Hepatic stellate cell (primary cell): ENCODE data around the gene SUCLG1.
A peak's percentile ranks its signal among the peaks of the same experiment; 100 is the strongest.
"Not testable (repeated sequence)": the region's sequence is repeated elsewhere in the genome, so short reads cannot be mapped to it uniquely, and the experiment has no call there.

Experiments
- DNase-seq: peaks from one replicate; pipeline ENCODE4 v3.0.0; 2011; ENCODE audit warnings: low spot score

The SUCLG1 gene

DNA sequence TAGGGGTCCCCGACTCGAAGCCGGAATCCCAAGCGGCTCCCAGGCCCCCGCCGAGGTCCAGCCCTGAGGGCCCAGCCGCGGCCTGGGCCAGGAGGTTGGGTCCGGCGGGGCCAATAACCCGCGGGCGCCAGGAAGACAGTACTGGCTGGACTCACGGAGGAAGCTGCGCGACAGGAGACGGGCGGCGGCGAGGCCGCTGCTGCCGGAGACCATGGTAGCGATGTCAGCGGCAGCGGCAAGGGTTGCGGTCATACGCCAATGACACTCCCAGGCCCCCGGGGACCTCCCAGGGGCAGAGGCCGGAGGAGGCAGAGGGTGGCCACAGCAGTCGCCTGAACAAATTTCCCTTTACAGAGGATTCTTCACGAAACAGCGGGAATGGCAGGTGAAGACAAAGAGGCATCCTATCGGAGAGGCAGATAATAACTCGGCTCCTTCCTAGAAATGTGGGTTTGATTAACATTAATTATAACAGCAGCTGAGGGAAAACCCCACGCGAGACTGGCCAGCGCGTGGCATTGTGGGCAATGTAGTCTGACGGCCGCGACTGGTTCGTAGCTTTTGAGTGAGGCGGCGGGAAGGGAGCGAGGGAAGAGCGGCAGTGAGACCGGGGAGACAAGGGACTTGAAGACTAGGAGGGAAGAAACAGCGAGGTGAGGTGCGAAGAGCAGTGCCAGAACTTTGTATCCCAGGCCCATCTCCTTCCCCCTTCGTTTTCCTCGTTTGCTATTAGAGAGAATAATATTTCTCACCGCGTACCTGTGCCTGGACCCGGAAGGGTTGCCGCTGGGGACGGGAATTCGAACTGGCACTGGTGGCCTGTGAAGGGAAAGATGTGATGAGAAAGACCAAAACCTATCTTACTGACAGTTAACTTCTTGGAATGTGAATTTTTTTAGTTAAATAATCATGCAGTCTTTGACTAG is at the start of gene SUCLG1:
TSS of gene SUCLG1 (minus strand) at position 263 of the 926 bp plus-strand sequence. CDS start at position 252, 11 bp downstream.
- DNase-seq = peak; percentile 82

DNA sequence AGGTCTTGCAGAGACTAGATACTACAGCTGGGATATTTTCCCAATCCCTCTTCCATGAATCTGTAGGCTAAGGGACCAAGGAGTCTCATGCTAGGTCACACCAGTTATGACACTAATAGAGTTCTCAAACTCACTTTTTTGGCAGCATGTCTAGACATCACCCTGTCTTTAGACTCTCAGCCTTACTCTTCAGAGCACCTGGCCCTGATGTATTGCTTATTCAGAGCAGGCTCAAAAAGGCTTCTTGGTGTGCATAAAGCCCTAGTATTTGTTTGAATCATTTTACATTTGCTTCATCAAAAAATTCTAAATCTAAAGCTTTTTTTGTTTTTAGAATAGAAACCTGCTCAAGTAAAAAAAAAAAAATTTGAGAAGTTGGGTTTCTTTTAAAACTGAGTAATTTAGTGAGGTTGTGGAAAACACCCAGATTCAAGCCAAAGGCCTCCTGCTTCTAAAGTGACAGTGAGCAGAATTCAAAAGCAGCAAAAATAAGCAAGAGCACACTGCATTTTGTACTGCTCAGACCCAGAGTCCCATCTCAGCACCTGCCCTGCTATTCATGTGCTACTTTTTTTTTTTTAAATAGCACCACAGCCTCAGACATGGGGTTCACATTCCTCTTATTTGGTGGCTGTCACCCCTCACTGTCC is 39.2 kb upstream of the SUCLG1 start:
- no peak for DNase-seq

DNA sequence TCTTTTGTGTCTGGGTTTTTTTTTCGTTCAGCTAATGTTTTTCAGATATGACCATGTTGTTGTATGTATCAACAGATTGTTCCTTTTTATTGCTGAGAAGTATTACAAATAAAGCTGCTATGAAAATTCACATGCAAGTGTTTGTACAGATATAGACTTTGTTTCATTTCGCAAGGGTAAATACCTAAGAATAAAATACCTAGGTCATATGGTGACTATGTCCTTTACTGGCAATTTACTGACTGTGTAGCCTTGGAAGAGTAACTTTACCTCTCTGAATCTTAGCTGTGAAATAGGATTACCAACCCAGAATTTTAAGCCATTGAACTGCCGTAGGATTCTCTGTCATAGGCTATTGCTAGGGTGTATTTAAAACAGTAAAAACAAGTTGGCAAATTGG is 38.2 kb upstream of the SUCLG1 start:
- DNase-seq = no peak

DNA sequence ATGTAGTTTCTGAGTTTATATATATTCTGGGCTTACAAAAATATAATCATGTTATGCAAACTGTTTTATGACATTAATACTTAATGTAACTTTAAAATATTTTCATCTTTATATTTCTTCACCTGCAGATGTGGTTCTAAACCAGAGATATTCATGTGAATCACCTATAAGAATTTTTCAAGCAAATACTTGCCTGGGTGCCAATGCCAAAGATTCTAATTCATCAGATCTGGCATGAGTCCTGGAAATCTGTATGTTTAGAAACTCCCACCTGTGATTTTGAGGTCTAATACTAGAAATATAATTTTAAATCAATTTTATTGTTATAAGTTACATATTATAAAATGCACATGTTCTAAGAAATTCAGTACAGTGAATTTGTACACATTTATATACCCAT is 37.3 kb upstream of the SUCLG1 start:
- DNase-seq = no peak

DNA sequence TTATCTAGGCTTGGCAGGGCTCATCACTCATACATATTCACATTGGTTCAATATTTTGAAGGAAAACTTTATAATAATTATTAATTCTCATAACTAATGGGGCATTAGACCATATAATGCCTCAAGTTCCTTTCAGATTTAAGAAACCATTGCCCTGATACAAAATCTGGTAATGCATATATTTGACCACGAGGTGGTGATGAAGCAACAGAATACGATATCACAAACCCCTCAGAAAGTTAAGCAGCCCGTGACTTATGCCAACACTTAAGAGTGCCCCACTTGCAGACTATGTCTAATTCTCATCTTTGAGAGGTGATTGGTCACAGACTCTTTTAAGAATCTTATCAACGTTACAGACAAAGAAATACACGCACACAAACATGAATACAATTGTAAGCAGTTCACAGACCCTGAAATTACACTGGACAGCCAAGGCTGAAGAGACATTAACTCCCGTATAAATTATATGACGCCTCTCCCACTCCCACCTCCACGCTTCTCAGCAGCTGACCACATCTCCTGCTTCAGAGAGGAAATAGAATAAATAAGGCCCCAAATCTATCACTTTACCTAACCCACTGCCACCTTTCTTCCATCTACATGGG is 36.6 kb upstream of the SUCLG1 start:
- no peak for DNase-seq

DNA sequence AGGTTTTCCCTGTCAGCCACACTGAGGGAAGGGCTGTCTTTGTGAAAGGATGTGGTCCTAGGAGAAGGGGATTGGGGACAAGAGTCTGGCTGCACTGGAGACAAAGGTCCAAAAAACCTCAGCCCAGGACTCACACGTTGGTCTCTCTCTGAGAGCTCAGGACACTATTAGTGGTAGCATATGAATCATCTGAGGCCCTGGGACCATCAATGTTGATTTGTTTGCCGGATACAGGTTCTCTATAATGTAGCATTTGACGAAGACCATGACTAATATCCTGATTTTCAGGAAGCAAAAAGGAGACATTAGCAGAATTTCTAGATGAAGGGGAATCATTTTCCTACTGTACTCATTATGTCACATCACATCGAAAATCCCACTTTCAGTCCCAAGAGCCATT is 35.0 kb upstream of the SUCLG1 start:
- no peak for DNase-seq

DNA sequence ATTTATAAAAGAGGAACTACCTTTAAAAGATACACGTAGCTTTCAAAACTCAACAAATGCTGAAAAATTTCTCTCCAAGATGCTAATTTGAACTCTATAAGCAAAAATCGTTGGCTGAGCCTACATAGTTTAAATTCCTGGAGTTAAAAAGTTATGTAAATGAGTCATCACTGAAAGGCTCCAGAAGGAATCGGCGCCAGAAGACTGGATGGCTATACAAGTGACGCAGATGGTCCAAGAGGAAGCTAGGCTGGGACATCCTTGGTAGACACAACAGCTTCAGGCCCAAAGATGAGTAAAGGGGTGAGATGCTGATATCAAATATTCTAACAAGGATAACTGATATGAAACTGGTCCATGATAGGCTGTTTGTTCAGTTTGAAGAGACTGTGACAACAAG is 34.4 kb upstream of the SUCLG1 start:
- DNase-seq = peak; percentile 65

DNA sequence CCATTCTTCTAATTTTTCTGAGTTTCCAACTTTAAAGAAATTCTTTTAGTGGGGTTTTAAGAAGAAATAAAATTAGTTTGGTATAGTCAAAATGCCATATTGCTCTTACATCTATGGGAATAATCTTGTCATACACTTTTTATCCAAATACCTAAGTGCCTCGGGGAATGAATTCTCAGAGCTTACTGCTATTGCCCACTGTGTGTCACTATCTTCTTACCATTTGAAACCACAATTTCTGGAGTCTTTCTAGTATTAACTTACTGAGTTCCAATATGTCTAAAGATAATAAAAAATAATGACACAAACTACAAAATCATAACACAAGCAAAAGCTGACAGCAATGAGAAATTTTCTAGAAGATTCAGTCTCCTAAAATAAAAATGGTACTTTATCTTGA is 33.5 kb upstream of the SUCLG1 start:
- no peak for DNase-seq

DNA sequence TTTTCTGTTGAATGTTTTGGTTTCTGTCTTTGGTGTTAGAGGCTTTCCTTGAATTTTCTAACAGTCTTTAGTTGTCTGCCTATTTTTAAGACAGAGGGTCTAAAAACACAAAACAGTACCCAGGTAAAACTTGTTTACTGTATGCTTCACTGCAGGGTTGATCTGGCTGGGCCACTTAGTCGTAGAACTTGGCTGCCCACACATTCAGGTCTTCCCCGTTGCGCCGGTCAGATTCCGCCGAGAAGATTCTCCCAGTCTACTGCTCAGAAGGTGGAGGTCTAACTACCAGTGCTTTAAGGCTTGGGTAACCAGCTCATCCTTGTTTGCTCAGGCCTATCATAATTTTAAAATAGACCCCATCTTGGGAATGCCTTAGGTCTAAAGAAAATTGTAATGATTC is 32.7 kb upstream of the SUCLG1 start:
- no peak for DNase-seq

DNA sequence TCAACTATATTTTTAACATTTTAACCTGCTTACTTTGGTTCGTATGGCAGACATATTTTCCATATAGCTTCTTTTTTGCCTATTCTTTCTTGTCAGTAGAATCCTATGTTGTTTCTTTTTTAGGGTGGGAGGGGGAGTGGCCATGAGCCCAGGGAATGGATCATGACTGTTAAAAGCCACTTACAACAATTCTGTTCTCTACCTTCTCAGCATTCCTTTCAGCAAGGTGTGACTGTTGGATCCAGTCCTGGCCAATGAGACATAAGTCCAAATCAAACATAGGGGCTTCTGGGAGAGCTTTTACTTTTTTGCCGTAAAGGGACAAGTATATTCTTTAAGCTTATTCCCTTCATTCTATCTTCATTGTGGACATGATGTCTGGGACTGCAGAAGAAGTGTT is 32.2 kb upstream of the SUCLG1 start:
- no peak for DNase-seq

DNA sequence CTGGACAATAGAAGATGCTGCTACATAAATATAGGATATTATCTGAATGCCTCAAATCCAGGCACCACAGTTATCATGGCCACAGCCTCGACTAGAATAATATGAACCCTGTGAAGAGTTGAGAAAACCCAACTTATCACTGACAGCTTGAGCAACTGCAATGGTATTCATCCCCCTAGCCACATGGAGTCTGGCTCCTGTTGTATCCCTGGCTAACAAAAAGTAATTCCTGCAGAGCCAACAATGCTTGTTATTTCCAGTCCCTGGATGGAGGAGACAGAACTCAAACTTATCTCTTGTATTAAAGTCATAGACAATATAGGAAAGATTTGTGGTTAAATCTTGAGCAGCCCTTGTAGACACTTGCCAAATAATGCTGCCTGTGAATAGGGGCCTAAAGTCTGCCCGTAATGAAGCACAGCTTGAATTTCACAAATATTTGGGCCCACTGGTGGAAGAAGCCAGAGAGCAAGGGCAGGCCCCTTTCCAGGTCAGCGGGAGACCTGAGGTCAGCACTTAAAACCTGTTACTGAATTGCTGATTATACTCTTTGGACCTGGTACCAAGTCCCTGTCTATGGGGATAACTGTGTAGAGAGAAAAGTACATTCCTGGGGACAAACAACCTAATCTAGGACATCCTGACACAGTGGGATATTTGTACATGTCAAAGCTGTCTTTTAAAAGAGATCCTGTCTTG is 28.4 kb upstream of the SUCLG1 start:
- no peak for DNase-seq

DNA sequence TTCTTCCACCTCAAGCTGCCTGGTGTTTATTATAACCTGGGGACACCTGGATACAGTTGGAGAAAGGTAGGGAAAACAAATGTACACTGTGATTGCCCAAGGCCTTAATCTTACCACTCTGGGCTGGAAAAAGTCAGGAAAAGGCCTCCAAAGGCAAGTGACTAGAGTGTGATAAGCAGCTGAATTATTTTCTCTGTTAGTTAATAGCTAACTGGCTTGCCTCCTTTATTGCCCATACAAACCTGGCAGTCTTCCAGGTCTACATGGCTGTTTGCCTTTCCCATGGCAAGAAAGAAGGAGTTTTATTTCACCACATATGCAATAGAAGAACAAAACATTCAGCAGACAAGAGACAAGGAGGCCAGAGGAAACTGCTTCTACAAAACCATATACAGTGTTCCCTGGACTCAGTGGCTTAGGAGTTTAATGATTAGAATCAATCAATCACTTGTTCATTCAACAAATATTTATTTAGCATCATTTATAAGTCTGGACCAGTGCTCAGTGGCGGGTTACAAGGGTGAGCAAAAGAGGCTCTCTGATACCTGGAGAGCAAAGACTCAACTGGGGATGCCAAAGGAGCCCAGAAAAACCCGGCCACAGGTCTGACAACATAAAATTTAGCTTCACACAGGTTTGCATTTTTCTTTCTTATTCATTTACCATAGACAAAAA is 27.5 kb upstream of the SUCLG1 start:
- DNase-seq = no peak

DNA sequence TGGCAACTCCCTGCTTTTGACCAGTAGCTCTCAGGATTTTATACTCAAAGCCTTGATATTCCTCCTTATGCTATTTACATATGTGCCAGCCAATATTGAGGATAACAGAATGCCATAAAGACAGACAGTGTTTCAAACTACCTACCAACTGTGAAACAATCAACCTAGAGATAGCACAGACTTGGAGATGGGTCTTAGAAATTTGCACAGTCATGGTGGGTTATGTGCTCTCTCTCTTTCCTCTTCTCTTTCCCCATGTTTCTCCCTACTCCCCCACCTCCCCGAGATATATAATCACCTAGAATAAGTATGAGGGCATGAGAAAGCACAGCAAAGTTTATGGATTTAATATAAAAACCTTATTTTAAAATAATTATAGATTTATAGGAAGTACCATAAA is 24.2 kb upstream of the SUCLG1 start:
- no peak for DNase-seq

DNA sequence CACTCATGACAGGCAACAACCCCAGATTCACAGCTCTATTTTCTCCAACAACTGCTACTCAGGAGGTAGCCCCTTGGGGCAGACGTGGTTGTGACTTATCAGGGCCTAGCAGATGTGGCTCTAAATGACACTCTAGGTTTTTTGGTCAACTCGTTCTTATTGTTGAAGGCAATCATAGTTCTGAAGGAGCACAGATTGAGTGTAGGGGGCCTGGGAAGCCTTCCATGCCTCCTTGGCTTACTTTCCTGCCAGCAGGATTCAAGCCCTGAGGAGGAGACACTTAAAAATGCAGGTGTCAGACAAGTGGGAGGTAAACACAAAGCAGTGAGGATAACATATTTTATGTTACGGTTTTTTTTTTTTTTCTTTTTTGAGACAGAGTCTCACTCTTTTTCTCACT is 23.5 kb upstream of the SUCLG1 start:
- DNase-seq = no peak

DNA sequence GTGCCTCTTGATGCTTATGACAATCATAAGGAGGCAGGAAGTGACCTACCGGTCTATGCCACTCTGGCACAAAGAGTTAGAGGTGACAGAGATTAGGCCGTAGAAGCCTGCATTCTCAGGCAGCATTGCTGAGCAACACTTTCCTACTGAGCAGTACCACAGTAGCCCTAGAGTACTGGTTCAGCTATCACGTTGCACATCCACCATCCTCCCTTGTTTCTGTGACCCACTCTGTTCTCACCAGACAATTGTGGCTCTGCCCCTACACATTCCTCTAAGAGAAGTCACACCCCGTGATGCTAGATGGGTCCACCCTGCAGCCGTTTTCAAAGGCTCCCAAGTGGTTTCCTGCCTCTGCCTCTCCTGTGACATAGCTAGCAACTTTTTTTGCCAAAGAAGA is 22.6 kb upstream of the SUCLG1 start:
- peak; percentile 50 for DNase-seq

DNA sequence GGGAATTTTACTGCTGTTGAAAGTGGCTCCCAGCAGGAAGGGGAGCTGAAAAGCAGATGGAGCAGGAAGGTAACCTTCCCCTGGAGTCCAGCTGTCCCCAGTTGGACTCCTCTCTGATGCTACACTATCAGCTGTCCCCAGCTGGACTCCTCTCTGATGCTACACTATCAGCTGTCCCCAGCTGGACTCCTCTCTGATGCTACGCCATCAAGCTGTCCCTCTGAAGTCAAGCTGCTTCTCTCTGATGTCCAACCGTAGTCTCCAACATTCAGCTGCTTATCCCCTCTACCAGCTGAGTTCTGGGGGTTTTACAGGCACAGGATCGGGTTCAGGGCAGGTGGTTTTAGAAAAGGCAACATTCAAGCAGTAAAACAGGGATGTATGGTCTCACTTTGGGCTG is 19.8 kb upstream of the SUCLG1 start:
- no peak for DNase-seq

DNA sequence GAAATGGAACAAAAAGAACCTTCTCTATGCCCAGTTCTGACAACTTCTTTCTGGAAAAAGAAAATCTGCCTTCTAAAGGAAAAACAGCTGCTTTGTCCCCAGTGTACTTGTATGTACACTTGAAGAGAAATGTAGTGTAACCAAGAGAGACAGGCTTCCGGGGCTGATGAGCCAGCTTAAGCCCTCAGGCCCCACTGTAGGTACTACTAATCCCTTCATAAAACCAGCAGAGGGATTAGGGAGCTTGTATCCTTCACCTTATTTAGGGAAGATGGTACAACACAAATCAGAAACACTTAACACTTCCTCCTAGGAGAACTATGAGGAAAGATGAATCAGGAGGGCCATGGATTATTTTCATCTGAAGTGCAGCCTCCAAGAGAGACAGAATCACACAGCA is 18.8 kb upstream of the SUCLG1 start:
- DNase-seq = no peak

DNA sequence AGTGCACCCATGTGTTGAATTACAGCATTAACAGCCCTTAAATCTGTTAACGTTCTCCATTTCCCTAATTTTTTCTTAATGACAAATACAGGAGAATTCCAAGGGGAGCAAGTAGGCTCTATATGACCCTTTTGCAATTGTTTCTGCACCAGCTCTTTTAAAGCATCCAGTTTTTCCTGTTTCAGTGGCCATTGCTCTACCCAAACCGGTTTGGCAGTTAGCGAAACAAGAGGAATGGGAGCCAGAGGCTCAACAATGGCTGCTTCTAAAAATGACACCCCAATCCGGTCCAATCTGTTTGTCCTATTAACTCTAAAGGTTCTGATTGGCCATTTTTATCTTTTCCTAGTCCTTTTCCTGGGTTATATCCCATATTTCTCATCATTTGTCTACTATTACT is 15.1 kb upstream of the SUCLG1 start:
- DNase-seq = no peak

DNA sequence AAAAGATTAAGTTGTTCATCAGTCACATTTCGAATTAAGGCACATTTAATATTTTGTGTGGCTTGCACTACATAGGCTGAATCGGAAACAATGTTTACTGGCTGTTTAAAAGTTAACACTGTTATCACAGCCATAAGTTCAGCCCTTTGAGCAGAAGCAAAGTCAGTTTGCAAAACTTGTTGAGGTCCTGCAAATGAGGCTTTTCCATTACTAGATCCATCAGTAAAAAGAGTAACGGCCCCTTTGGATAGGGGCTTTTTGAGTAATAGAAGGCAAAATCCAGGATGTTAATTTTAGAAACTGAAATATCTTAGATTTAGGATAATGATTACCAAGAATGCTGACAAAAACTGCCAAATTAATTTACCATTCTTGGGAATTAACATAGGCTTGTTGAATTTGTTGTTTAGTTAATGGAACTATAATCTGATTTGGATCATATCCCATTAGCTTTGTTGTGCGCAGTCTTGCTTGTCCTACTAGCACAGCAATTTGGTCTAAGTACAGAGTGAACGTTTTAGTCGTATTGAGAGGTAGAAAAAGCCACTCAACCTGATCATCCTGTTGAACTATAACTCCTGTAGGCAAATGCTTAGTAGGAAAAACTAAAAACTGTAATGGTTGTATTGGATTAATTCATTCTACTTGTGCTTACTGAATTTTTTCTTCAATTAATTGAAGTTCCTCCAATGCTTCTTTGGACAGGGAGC is 13.9 kb upstream of the SUCLG1 start:
- no peak for DNase-seq

DNA sequence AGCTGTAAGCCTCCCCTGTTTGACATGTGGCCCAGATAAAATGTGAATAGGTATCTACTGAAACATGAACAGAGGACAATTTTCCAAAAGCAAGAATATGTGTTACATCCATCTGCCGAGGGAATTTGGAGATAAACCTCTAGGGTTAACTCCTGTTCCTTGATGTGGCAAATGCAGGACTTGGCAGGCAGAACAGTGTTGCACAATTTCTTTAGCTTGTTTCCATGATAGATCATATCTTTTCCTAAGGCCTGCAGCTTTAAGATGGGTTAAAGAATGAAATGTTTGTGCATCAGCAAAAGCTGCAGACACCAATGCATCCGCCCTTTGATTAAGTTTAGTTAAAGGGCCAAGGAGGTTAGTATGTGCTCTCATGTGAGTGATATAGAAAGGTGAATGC is 13.3 kb upstream of the SUCLG1 start:
- DNase-seq = not testable (repeated sequence)

DNA sequence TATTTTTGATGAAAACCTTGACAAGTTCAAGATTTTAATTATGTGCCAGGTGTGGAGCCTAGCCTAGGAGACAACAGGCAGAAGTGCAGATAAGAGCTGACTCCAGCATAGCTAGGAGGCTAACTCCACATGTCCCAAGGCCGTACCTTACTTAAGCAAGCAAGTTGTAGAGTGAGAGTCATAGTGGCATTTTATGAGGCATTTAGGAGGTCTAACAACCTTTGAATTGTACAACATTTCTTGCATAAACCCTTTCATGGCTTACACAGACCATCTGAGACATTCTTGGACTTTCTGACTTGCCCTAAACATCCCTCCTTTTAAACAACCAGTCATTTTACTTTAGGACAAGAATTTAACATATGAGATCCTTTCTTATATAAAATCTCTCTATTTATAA is 8.3 kb upstream of the SUCLG1 start:
- DNase-seq = no peak
